Fibroblast of lung (primary cell): Measurements from ENCODE around the gene RNASEH2B. TPM values are rescaled to one million over a fixed set of nuclear protein-coding genes. Genes with fewer than 3 reads are reported as not detected.

ENCODE experiments used
- DNase-seq, 2 donors: peaks; one replicate each; pipeline versions ENCODE4 v3.0.0 to v3.0.0-alpha.2; 2010; ENCODE audit warnings: low read depth in 2 of 2
- H2AFZ ChIP-seq: 2 replicates; pipeline ENCODE4 v1.5.1; 2012; ENCODE audit warnings: low read length, control low read depth, inconsistent platforms
- H3K27ac ChIP-seq: 2 replicates; pipeline ENCODE4 v1.5.1; 2011; ENCODE audit warnings: low read length, control low read depth; ENCODE audit not compliant: insufficient read depth
- H3K27me3 ChIP-seq: 2 replicates; pipeline ENCODE4 v1.5.1; 2011; ENCODE audit warnings: mild to moderate bottlenecking, low read length; ENCODE audit not compliant: control insufficient read depth, insufficient read depth
- H3K36me3 ChIP-seq: 2 replicates; pipeline ENCODE4 v1.5.1; 2011; ENCODE audit warnings: low read length; ENCODE audit not compliant: control insufficient read depth, insufficient read depth
- H3K4me1 ChIP-seq: 2 replicates; pipeline ENCODE4 v1.5.1; 2011; ENCODE audit warnings: low read length; ENCODE audit not compliant: control insufficient read depth, insufficient read depth; ENCODE audit errors: extremely low read depth
- H3K4me2 ChIP-seq: 2 replicates; pipeline ENCODE4 v1.5.1; 2011; ENCODE audit warnings: low read length, control low read depth; ENCODE audit not compliant: insufficient read depth; ENCODE audit errors: extremely low read depth
- H3K4me3 ChIP-seq, 4 experiments: fragments of 200-600 bp in 1 of 4; sonication (generic) in 1 of 4; replicated peaks in 1 of 4; 2 replicates each; pipeline ENCODE4 v1.5.1; 2011 to 2016; ENCODE audit warnings: low read length in 4 of 4, low read depth in 3 of 4, mild to moderate bottlenecking in 3 of 4, control low read depth in 2 of 4, inconsistent platforms in 1 of 4, mixed read lengths in 1 of 4; ENCODE audit not compliant: insufficient read depth in 1 of 4; ENCODE audit errors: control extremely low read depth in 1 of 4
- H3K79me2 ChIP-seq: 2 replicates; pipeline ENCODE4 v1.5.1; 2012; ENCODE audit warnings: mild to moderate bottlenecking, low read length, inconsistent platforms; ENCODE audit not compliant: control insufficient read depth, insufficient read depth
- H3K9ac ChIP-seq: 2 replicates; pipeline ENCODE4 v1.5.1; 2011; ENCODE audit warnings: mild to moderate bottlenecking, low read length, control low read depth; ENCODE audit not compliant: insufficient read depth
- H3K9me3 ChIP-seq: 2 replicates; pipeline ENCODE4 v1.5.1; 2012; ENCODE audit warnings: low read depth, low read length; ENCODE audit not compliant: control insufficient read depth, insufficient read depth
- H4K20me1 ChIP-seq: 2 replicates; pipeline ENCODE4 v1.5.1; 2011; ENCODE audit warnings: low read length; ENCODE audit not compliant: control insufficient read depth, insufficient read depth; ENCODE audit errors: extremely low read depth
- EZH2 ChIP-seq: IDR thresholded peaks from 2 replicates; pipeline ENCODE4 v1.5.1; 2012; ENCODE audit warnings: low read length, control low read depth, mild to moderate bottlenecking; ENCODE audit errors: missing control alignments
- polyA plus RNA-seq, 2 donors: library from polyadenylated mRNA; depleted of rRNA in 1 of 2; stranded (reverse) in 1 of 2; unstranded in 1 of 2; fragments of >200 nt; gene quantifications; 2 replicates each; pipeline ENCODE4 v1.2.1, GENCODE V29; 2011 to 2012; ENCODE audit warnings: missing spikeins in 1 of 2
- total RNA-seq: library from RNA; depleted of rRNA; stranded (reverse); fragments of >200 nt; gene quantifications from 2 replicates; pipeline ENCODE4 v1.2.1, GENCODE V29; 2014
- TF ChIP-seq, protein P1 (sequence below), 2 donors: IDR thresholded peaks in 1 of 2; conservative IDR thresholded peaks in 1 of 2; 1 replicate in 1 of 2; 2 replicates in 1 of 2; pipeline ENCODE4 v1.5.1; 2011 to 2012; ENCODE audit warnings: low read length in 2 of 2, control low read depth in 1 of 2, inconsistent platforms in 1 of 2, low read depth in 1 of 2, mild to moderate bottlenecking in 1 of 2

RNASEH2B gene
- total and polyA plus RNA-seq, 2 donors (not counting 1 experiment from before 2014, with no cell fraction given) = 24.5 to 68.7 TPM

DNA sequence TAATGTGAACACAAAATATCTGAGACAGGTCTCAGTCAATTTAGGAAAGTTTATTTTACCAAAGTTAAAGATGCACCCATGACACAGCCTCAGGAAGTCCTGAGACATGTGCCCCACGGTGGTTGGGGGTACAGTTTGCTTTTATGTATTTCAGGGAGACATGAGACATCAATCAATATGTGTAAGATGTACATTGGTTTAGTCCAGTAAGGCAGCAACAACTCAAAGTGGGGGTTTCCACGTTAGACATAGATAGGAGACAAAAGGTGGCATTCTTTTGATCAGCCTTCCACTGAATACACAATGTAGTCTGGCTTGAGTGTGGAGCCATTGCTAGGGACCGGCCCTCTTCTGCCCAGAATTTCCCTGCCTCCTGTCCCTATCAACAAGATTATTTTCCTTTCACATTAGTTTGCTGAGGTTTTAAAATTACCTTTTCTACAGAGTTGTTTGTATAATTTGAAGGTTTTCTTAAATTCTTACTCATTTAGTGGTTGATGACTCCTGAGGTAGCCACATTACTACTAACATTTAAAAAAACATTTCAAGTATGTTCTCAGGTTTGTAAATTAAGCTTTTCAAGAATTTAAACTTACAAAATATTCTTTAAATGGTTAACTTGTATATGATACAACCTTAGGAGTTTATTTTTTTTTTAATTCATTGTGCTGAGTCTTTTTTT lies 33.2 kb downstream of the RNASEH2B start:
- no peaks in the 10 kb centered on the region for H3K9me3 ChIP-seq
- H3K36me3 ChIP-seq = no peaks in the 10 kb centered on the region
- H3K27me3 ChIP-seq = no peaks in the 10 kb centered on the region
- TF ChIP-seq, protein P1, sequence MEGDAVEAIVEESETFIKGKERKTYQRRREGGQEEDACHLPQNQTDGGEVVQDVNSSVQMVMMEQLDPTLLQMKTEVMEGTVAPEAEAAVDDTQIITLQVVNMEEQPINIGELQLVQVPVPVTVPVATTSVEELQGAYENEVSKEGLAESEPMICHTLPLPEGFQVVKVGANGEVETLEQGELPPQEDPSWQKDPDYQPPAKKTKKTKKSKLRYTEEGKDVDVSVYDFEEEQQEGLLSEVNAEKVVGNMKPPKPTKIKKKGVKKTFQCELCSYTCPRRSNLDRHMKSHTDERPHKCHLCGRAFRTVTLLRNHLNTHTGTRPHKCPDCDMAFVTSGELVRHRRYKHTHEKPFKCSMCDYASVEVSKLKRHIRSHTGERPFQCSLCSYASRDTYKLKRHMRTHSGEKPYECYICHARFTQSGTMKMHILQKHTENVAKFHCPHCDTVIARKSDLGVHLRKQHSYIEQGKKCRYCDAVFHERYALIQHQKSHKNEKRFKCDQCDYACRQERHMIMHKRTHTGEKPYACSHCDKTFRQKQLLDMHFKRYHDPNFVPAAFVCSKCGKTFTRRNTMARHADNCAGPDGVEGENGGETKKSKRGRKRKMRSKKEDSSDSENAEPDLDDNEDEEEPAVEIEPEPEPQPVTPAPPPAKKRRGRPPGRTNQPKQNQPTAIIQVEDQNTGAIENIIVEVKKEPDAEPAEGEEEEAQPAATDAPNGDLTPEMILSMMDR (conservative IDR thresholded peaks at IDR 0.05 in 1 of 2, IDR thresholded peaks at IDR 0.05 in 1 of 2; ENCODE audit: low read depth in 1 of 2, low read length in 2 of 2) = no peak
- no peak for TF ChIP-seq EZH2
- no peaks in the 10 kb centered on the region for H4K20me1 ChIP-seq
- H3K79me2 ChIP-seq = no peaks in the 10 kb centered on the region
- no peak overlapping the region for H3K4me3 ChIP-seq
- no peak overlapping the region for H3K4me2 ChIP-seq
- no peak overlapping the region for H3K9ac ChIP-seq
- H3K27ac ChIP-seq = no peak overlapping the region
- H2AFZ ChIP-seq = no peak overlapping the region
- H3K4me1 ChIP-seq = no peaks in the 10 kb centered on the region
- no peak for DNase-seq

DNA sequence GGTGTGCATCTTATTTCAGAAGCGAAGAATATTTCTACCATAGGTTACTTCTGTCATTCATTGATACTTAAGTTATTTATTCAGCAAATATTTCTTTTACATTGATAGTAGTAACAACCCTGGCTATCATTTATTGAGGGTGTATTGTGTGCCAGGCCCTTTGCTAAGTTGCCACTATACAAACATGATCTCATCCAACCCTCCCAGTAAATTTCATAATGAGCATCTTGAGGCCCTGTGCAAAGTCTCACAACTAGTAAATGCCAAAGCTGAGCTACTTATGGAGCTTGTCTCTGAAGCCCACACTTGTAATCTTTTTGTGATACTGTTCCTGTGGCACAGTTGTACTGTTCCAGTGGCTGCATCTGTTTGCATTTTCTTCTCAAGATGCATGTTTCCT lies 36.1 kb downstream of the RNASEH2B start:
- no peaks in the 10 kb centered on the region for H3K4me1 ChIP-seq
- no peaks in the 10 kb centered on the region for H3K27me3 ChIP-seq
- H3K27ac ChIP-seq = no peak overlapping the region
- no peaks in the 10 kb centered on the region for H4K20me1 ChIP-seq
- no peaks in the 10 kb centered on the region for H3K36me3 ChIP-seq
- no peak overlapping the region for H3K9ac ChIP-seq
- TF ChIP-seq EZH2 = no peak
- TF ChIP-seq, protein P1 (conservative IDR thresholded peaks at IDR 0.05 in 1 of 2, IDR thresholded peaks at IDR 0.05 in 1 of 2; ENCODE audit: low read depth in 1 of 2, low read length in 2 of 2) = no peak
- no peak overlapping the region for H3K4me3 ChIP-seq
- no peak for DNase-seq
- H3K9me3 ChIP-seq = no peaks in the 10 kb centered on the region
- H3K79me2 ChIP-seq = no peaks in the 10 kb centered on the region
- no peak overlapping the region for H3K4me2 ChIP-seq
- no peak overlapping the region for H2AFZ ChIP-seq

DNA sequence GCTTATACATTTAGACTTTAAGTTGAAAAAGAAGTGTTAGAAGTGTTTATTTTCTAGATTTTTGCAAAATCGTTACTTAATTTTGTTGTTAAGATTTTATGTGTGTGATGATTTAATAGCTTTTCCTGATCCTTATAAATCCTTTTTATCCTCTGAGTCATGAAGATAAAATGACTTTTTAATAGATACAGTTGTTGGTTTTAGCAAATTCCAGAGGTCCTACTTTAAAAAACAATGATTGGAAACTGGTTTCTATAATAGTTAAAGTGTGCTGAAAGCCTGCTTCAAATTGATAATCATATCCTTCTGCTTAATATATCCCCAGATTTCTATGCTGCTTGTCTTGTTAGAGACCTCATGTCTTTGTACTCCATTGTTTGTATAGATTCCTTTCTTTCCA lies 39.0 kb downstream of the RNASEH2B start:
- H3K4me2 ChIP-seq = no peak overlapping the region
- H3K4me3 ChIP-seq = no peak overlapping the region
- H4K20me1 ChIP-seq = no peaks in the 10 kb centered on the region
- H3K9ac ChIP-seq = no peak overlapping the region
- DNase-seq = peak in 1 of 2 donors; percentile 29
- H3K4me1 ChIP-seq = no peaks in the 10 kb centered on the region
- TF ChIP-seq, protein P1 (conservative IDR thresholded peaks at IDR 0.05 in 1 of 2, IDR thresholded peaks at IDR 0.05 in 1 of 2; ENCODE audit: low read depth in 1 of 2, low read length in 2 of 2) = no peak
- TF ChIP-seq EZH2 = no peak
- no peak overlapping the region for H2AFZ ChIP-seq
- H3K36me3 ChIP-seq = no peaks in the 10 kb centered on the region
- no peaks in the 10 kb centered on the region for H3K27me3 ChIP-seq
- no peak overlapping the region for H3K27ac ChIP-seq
- H3K9me3 ChIP-seq = no peaks in the 10 kb centered on the region
- H3K79me2 ChIP-seq = no peaks in the 10 kb centered on the region
